Activated T-cell treated with anti-CD3 and anti-CD28 coated beads for 1 hour (primary cell): ENCODE data around the gene RTN4R.

Source experiments
- DNase-seq: peaks from one replicate; pipeline ENCODE4 v3.0.0-alpha.2; 2020; ENCODE audit warnings: low read depth

Gene RTN4R

DNA sequence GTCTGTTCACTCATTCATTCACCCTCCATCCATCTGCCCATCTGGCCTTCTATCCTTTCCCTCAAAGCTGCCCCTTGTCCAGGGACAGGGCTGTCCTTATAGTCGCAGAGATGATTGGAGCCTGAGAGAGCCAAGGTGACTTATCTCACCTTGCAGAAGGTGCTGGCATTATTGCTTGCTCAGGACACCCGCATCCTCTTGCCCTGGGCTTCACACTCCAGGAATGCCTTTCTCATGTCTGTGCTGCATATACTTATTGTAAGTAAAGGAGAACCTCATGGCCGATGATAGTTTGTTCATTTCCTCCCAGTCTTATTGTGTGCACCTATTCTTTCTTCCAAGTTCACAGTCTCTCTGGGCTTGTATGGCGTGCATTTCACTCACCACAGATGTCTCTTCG, 68.2 kb downstream of the RTN4R start:
- no peak for DNase-seq

DNA sequence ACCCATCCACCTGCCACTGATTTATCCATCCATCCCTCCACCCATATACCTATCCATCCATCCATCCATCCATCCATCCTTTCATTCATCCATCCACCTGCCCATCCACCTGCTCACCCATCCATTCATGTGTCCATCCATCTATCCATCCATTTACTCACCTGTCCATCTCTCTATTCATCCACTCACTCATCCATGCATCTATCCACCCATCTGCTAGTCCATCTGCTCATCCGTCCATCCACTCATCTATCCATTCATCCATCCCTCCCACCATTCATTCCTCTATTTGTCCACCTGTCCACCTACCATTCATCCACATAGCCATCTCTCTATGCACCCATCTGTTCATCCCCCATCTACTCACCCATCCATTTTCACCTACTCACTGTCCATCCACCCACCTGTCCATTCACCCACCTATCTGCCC, 68.7 kb downstream of the RTN4R start:
- no peak for DNase-seq

DNA sequence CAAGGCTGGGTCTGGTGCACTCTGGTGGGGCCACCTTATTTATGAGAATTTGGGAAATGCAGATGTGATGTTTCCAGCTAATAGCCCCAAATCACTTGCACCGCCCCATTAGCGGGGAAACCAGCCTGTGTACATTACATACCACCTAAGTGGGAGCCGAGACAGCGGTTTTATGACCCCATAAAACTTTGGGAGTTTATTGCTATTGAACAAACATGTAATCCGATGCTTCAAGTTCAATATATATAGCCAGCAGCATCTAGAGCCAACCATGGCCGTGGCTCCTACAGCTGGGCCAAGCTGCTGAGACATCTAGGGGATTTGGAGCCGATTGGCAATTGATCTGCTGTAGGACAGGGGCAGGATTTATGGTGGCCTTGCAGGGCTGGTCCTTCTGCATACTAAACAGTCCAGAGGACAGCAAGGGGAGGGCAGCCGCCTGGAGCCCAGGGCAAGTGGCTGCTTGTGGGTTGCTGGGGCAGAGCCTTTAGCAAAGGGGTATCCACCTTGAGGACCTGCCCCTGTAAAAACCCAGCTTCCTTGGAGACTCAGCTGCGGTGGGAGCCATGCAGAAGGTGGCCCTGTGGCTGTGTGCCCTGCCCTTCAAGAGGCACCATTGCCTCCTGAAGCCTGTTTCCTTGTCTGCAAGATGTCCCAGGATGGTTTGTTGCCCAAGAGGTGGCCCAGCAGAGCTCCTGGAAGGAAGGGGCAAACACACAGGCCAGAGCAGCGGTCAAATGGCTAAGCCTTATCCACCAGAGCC, 69.4 kb downstream of the RTN4R start:
- no peak for DNase-seq

DNA sequence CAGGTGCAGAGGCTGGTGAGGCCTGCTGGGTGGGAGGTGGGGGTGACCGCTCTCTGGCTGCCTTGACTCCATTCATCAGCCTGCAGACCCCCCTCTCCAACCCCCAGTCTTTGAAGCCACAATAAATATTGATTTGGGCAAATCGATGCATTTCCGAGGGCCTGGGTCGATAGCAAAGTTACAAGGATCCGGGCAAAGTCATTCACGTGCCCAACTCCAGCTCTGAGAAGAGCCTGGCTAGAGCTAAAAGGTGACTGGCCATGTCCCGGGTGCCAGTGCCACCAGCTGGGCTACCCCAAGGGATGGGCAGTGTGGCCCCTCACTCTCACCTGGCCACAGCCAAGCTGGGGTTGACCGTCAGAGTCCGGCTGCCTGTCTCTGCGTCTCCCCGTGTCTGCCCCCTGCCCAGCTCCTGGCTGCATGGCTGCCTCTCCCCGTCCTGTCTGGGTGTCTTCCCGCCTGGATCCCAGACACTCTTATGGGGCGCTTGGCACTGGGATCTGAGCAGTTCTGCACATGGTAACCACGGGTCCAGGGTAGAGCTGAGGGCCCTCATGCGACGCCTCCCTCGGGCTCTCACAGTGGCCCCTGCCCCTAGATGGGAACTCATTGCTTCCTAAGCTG, 70.6 kb downstream of the RTN4R start:
- no peak for DNase-seq

DNA sequence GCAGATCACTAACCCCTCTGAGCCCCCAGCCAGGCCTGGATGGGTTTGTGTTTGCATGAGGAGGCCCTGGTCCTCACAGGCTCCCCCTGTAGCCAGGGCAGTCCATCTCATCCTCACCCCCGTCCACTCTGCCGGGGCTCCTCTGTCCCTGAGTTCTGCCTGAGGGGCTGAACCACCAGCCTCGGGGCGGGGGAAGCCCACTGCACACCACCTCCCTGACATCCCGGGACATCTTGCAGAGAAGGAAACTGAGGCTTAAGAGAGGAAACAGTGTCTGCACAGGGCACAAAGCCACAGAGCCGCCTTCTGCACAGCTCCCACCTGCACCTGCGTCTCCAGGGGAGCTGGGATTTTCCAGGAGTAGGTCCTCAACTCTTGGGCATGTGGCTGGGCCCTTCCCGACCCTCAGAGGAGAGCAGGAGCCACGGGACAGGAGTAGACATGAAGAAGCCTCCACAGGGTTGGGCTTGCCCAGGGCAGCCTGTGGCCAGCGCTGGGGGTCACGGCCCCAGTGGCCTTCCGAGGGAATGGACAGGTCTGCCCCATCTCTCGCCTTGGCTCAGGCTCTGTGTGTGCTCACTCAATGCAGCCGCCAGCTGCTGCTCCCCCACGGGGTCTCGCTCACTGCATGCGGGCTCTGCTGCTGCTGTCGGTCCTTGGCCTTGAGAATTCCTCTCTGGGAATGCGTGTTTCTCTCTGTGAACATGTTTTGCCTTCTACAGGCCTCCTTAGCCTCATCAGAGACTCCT, 71.8 kb downstream of the RTN4R start:
- no peak for DNase-seq

DNA sequence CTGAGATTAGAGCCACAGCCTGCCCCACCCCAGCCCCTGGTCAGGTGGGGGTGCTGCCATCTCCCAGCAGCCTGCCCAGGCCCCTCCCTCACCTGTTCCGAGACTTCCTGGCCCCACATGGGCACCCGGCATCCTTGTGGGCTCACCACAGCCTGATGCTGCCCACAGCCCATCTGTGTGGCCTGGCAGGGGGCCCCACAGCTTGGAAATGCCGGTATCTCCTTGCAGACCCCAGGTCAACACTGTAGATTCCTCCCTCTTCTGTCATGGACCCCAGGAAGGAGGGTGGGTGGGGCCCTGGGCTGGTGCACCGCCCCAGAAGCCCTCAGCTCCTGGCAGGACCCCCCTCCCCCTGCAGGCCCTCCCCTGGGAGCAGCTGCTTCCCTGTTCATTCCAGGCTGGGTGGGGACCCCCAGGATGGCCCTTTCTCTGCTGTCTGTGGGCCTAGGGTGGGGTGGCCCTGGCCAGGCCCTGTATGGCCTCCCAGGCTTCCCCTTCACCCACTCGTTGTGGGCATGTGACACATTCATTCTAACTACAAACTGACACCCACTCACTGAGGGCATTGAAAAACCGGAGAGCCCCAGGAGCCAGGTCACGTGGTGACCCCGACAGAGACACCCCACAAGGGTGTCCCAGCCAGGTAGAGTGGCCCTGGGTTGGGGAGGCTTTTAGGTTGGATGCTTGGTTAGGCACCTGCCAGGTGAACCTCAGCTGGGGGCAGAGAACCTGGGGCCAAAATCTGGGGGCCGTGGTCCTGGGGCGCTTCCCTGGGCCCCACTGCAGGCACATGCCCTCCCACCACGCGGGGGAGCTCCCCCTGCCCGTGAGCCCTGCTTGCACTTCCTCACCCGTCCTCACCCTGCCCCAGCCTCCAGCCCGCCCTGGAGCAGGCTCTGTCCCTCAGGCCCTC, 73.2 kb downstream of the RTN4R start:
- DNase-seq: no peak

DNA sequence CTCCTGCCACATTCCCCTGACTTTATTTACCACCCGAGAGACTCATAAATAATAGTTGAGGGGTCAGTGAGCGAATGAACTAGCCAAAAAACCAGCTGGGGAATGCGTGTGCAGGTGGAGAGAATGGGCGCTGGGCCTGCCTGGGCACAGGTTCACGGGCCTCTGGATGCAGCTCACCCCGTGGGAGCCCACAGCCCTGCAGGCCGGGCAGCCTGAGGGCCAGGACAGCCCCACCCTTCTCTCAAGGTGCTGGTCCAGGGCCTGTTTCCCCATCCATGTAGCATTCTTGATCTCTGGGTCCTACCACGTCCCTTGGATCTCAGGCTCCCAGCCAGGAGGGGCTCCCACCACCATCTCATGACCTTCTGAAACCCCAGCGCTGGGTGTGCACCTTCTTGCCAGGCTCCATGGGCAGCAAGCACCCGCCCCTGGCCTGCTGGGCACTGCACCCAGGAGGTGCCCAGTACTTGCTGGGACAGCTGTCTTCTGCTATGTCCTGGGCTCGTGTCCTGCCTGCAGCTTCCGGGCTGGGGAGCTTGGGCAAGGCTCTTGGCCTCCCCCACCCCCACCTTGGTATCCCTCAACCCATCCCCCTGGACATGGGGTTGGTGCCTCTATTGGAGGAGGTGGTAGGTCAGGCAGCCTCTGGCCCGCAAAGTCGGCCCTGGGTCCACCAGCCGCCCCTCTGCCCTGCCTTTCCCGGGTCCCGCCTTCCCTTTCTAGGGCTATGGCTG, 74.2 kb downstream of the RTN4R start:
- DNase-seq: no peak

DNA sequence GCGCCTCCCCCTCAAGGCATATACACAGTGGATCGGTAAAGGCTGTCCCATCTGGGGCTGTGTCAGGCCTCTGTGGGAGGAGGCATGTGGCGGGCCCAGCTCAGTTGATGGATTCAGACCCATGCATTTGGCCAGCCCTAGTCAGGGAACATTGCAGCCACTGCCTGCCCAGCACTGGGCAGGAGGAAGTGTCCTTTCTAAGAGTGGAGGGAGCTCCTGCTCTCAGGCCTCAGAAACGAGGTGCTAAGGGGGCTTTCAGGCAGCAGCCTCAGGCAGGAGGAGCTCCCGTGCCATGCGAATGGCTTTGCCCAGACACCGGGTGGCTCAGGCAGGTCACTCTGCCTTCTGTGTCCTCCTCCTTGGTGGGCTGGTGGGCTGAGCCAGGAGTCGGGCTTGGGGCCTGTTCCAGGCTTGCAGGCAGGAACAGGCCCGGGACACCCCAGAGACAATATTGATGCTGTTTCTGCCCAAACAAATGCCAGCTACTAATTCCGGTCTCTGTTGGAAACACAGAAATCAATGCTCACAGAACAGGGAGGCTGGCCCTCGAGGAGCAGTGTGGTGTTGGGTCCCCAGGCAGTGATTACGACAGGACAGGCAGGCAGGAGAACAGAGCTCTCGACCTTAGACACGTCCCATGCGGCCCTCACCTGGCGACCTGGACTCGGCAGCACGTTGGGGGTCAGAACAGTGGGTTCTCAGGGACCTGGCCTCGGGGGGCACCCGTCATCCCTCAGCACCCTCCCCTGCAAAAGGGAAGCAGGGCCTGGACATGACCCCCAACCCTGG, 75.0 kb downstream of the RTN4R start:
- DNase-seq: no peak

DNA sequence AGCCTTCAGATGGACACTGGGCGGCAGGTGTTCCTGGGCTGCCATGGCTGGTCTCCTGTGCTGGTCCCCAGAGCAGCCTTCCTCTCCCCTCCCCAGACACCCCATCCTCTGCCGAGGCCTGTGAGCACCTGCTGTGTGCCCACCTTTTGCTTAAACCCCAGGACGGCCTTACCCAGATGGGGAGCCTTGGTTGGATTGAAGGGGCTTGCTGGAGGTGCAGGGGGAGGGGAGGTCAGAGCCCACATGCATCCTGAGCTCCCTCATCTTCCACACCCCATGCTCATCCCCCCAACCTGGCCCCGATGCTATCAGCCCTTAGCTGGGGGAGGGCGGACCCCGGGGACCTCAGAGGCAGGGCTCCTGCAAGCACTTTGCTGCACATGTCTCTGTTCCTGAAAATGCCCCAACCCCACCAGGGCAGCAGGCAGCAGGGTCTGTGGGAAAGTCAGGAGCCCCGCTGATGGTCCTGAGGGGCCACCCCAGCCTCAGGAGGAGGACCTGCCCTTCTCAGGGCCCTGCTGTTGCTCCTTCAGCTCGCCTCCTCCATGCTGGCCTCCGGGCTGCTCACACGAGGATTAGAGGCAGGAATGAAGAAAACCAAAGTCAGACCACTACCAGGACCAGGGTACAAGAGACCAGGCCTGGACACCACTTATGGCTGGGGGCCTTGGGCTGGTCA, 75.7 kb downstream of the RTN4R start:
- DNase-seq: no peak

DNA sequence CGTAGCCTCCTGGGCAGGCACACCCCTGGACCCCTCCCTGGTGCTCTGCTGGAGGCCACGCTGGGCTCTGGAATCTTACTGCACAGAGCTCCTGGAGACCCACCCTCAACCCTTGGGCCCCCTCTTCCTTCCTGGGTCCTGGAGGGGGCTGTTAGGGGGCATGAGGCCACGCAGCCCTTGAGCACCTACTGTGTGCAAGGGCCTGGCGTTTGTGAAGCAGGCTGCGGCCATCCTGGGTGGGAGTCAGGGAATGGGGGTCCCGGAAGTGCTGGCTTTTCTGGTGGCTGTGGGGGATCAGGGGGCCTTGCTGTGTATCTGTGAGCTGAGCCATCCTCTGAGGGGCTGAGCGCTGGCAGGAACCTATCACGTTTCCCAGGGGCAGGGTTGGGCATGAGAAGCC, 76.3 kb downstream of the RTN4R start:
- DNase-seq: no peak
